ENCODE measurements around the gene NDC80.

The NDC80 gene

DNA sequence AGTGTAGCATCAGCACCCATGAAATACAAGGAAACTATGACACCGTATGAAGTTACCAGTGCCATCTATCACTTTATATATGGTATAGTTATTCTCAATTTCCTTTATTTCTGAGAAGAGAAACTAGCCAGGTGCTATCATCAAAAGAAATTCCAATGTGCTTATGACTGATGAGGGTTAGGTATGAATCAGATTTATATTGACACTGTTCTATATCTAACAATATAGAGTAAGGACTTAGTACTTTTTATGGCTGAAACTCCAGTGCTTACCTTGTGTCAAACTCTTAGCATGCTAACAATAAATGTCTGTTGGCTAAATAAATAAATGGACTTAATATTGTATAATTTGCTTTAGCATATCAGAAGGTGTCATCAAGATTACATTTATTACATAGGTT is 7.0 kb upstream of the NDC80 start:
- no peak for DNase-seq

DNA sequence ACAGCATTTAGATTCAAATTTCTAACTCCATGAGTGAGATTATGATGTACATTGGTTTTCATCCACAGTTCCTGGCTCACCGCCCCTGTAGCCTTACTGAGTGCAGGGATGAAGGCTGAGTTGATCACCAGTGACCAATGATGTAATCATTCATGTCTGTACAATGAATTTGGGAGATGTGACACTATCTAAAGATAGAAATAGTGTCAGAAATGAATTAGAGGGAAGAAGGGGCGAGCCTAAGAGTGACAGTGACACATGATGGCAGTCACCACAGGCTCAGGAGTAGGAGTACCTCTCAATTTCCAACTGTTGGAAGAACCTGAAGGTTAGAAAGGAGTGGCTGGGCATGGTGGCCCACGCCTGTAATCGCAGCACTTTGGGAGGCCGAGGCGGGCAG is 3.2 kb upstream of the NDC80 start:
- no peak for DNase-seq

DNA sequence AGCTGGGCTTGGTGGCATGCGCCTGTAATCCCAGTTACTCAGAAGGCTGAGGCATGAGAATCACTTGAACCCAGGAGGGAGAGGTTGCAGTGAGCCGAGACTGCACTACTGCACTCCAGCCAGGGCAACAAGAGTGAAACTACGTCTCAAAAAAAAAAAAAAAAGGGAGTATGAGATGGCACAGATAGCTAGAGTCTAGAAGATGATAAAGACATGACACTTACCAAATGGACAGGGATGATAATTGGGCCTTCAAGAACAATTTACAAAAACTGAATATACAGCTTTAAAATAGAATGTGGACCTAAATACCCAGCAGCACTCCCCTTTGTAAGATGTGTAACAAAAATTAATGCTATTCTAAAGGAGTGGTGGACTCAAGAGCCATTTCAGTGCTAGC is 2.8 kb upstream of the NDC80 start:
- no peak for DNase-seq

DNA sequence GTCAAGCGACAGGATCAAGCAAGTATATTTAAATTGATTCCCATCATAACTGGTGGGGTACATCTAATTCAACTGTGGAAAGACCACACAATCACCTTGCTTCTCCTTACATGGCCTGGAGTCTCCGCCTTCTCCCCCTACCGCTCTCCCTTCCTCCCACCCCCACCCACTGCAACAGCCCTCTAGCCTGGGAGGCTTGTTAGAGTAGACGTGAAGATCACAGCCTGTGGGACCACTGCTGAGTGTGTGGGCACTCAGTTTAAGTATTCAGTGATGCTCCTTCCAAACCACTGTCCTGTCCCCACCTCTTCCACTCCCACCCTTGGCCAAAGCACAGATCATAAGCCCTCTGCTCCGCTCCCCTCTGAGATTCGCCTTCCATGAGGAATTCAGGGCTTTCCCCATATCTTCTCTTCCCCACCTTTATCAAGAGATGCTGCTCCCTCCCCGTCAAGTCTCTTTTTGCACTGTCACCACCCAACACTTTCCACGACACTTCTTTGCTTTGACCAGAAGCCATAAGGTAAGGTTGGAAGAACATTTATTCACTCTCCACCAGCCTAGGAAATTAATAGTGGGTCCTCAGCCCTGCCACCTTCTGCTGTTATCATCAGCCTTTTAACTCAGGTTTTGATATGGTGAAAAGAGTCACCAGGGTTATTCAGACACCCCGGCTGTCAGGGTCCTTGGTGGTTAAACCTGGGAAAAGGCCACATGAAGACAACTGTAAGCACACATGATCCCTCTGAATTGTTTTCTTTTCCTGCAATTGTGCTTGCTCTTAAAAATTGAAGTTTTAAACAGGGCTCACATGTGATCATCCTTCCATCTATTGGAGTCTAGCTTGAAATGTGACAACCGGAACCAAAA is 1.8 kb upstream of the NDC80 start:
- DNase-seq = no peak

DNA sequence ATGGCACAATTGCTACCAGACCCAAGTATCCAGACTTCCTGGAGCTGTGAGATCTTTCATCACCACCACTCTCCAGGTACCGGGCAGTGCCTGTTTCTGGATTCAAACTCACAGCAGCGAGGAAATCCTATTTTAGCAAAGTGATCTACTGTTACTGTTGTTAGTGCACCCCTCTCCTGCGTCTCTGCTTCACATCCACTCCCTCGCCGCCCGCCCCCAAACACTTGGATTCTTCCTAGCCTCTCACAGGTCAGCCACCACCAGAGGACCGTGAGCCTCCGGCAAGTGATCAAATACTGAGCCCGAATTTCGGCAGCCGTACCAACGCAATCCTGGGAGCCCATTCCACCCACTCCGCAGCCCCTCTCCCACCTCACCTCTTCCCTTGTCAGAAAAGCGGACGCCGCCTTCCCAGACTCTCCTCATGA is 571 bp upstream of the NDC80 start:
- DNase-seq = peak; percentile 49 to 53

DNA sequence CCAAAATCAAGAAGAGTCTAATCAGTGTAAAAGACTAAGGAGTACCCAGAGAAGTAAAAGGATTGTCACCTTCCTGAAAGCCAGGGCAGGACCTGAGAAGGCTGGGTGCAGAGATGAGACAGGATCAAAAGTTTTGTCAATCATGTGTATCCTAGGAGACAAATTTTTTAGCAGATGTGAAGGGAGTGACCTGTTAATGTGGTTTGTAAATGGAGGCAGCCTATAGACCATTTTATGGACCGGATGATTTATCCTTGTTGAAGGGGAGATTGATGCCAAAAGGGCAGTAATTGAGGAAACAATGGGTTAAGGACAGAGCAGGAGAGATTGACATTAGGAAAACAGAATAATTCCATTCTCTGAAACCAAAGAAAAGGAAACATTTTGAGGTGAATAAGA is 813 bp downstream of the NDC80 start:
- DNase-seq = no peak

DNA sequence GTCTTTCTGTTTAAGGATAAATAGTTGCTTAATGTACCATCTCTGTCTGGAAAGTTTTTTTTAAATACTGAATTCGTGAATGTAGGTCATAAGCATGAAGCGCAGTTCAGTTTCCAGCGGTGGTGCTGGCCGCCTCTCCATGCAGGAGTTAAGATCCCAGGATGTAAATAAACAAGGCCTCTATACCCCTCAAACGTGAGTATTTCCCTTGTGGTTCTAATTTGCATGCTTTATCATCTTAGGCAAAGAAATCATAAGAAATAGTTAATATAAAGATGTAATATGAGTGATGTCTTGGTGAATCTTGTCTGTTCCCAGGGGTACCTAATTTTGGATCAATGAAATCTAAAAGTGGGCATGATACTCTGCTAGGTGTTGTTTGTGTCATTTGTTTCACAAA is 1.5 kb downstream of the NDC80 start:
- DNase-seq = no peak

DNA sequence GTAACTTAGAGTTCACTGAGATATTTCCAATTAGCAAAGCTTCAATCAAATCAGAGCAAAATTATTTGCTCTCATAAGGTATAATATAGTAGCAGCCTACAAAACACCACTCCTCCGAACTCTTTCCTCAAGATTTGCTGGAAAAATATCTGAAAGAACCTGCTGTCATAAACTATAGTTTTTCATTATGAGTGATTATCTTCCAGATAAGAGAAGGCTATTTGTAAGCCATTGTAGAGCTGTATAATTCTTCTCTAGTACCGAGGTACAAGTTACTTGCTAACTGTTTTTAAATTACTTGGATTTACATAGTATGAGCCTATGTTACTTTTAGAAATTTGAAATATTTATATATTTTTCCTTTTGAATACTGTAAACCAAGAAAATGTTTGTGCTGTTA is 2.1 kb downstream of the NDC80 start:
- DNase-seq = no peak

DNA sequence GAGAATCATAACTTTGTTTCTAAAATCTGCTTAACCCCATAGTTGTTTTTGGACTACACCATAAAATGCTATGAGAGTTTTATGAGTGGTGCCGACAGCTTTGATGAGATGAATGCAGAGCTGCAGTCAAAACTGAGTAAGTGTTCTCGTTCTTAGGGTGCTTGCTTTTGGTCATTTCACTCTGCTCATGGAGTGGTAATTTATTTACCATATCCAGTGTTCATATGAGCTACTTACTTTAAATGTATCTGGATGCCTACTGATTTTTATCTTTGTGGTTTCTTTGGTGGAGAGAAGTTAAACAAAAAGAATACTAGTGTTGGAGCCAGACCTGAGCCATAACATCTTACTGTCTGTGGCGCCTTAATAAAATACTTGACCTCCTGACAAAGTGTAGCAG is 16.4 kb downstream of the NDC80 start:
- DNase-seq = no peak

DNA sequence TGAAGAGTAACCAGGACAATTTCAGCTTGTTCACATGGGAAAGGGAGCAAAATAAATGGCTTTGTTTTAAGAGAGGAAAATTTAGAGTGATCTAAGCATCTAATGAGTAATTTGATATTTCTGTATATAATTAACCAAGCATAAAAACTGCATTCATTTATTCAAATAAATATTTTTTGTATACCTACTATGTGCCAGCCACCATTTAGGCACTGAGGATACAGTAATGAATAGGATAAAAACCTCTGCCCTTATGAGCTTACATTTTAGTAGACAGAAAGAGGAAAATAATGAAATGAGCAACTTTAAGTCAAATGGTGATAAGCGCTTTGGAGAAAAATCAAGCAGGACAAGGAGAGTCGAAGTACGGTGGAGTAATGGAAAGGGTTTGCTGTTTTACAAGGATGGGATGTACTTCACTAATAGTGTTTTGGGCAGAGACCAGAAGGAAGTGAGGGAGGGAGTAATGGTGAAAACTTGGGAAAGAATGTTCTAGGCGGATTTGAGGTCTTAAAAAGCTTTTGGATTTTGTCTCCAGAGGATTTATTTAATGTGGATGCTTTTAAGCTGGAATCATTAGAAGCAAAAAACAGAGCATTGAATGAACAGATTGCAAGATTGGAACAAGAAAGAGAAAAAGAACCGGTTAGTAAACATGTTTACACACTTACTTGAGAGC is 17.4 kb downstream of the NDC80 start:
- no peak for DNase-seq

DNA sequence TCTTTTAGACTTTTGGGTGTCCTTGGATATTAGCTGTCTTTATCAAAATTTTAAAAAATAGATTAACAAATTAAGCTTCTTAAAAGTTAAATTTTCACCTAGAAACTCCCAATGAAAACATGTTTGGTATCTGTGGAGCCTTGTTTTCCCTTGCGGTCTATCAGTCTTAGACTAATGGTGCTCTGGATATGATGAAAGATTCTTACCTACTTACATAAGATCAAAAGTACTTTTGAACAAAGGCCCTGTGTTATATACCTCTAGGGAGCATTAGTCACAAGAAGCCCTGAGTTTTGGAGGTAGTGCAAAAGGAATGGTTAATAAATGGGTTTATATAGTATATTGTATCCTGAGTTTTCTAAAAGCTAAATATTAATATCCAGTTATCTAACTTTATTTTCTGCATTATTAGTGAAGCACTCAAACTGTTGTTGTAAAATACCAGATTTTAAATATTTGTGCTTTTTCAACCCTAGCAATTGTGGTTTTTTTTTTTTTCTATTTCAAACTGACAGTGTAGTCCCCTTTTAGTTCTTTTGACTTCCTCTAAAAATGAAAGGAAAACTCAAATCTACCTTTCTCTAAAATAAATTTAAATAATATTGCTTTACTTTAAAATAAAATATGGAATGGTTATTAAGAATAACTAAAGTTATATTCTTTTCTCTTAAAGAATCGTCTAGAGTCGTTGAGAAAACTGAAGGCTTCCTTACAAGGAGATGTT is 18.1 kb downstream of the NDC80 start:
- no peak for DNase-seq

DNA sequence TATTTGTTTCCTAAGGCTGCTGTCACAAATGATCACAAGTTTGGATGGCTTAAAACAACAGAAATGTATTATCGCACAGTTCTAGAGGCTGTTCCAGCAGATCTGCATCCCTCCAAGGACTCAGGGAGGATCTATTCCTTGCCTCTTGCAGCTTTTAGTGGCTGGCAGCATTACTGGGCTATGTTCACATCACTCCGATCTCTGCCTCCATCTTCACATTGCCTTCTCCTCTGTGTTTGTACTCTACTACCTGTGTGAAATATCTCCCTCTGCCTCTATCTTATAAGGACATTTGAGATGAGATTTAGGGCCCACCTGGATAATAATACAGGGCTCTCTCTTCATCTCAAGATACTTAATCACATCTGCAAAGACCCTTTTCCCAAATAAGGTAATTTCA is 18.9 kb downstream of the NDC80 start:
- DNase-seq = no peak

DNA sequence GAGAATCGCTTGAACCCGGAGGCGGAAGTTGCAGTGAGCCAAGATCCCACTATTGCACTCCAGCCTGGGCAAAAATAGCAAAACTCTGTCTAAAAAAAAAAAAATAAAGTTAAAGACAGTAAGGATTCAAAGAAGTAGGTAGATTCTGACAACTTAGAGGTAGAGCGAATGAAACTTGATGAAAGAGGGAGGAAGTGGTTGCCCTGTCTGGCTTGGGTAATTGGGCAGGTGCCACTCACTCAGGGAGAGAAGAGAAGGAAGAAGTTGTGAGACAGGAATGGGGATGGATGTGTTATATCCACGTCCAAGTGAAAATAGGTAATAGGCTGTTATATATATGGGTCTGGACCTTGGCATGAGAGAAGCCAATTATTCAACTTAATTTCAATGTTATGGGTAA is 26.3 kb downstream of the NDC80 start:
- no peak for DNase-seq

DNA sequence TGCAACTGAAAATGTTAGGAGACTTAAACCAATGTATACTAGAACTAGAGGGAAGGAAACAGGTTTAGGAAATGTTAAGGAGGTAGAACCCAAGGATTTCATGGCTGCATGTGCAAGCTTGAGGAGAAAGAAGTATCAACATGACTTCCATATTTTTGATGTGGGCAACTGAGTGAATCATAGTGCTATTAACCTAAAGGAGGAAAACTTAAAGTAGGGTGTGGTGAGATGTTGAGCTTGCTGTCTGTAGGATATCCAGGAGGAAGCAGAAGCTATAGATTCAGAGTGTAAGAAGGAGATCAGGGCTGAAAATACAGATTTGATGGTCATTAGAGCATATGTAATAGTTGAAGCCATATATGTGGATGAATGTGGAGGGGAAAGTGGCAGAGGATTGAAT is 31.5 kb downstream of the NDC80 start:
- DNase-seq = no peak

DNA sequence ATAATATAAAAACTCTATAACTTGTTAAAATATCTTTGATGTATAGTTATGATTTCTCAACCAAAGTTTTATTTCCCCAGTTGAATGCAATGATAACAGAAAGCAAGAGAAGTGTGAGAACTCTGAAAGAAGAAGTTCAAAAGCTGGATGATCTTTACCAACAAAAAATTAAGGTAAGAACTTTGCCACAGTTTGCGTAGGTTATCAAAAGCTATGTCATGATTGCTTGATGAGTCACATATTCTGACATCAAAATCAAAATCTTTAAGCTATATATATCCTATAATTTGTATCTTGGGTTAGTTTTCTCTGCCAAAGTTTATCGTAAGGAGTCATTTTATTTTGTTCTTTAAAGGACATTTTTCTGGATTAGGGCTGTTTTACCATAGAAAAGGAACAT is 35.0 kb downstream of the NDC80 start:
- DNase-seq = no peak

DNA sequence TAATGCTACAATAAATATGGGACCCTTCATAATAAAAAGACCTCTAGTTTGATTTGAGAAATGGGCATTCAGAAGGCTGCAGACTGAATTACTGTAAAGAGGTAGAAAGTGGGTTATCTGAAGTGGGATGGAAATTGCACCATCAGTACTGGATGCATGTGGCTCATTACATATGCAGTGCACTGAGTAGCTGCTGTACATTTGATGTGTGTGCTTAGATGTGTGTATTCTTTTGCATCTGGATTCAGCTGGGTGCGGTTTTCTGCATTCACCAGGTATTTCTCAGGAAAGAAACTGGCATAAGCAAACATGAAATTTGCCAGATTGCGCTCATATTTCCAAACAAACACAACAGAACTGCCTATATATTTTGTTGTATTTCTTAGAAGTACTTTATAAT is 38.2 kb downstream of the NDC80 start:
- no peak for DNase-seq

DNA sequence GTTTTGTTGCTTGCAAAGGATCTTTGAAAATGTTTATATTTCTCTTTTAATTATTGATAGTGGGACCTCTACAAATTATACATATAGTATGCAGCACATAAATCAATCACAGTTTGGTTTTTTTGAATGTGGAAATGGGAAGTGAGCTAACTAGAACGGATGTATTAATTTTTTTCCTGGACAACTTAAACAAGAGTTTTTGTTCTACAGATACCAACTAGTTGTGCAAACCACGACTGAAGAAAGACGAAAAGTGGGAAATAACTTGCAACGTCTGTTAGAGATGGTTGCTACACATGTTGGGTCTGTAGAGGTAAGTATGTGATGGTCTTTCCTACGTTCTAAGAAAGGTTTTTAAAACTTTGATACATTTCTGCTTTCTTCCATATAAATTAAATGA is 39.2 kb downstream of the NDC80 start:
- DNase-seq = no peak

DNA sequence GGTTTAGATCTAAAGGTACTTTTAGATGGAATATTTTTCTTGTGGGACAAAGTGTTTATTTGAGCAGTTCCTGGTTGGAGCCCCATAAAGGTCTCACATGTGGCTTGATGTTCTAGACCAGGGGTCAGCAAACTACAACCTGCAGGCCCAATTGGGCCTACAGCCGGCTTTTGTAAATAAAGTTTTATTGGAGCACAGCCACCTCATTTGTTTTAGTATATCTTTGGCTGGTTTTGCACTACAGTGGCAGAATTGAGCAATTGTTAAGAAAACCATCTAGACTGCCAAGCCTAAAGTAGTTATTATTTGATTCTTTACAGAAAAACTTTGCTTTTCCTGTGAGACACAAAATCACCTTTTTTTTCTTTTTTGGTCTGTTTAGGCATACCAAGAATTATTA is 41.6 kb downstream of the NDC80 start:
- no peak for DNase-seq

DNA sequence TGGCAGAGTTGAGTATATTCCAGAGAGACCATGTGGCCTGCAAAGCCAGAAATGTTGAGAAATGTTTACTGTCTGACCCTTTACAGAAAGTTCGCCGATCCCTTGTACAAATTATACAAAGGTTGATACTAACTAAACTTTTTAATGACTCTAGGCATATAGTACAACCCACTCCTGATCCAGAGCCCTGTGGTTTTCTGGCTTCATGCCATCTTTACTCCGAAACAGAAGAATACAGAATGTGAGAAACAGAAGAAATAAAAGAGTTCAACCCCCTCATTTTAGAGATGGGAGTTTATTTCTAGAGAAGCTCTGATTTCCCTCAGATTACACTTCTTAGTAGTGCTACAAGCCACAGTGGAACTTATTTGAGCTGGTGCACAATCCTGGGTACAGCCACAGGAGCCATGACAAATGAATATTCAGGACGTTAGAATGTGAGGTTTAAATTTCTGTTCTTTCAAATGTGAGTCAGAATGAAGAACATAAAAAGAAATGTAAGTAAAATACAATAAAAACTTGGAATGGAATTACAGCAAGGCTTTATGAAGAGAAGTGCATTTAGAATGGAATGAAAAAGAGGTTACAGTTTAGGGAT is 46.1 kb downstream of the NDC80 start:
- no peak for DNase-seq

DNA sequence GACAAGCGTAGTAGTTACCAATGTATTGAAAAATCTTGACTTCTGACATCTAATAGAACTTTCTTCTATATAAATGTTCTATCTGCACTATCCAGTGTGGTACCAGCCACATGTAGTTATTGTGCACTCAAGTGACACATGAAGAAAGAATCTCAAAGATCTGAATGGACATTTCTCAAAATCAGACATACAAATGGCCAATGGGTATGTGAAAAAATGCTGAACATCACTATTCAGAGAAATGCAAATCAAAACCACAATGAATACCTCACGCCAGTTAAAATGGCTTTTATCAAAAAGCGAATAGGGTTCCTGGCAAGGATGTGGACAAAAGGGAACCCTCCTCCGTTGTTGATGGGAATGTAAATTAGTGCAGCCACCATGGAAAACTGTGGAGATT is 46.7 kb downstream of the NDC80 start:
- no peak for DNase-seq

DNA sequence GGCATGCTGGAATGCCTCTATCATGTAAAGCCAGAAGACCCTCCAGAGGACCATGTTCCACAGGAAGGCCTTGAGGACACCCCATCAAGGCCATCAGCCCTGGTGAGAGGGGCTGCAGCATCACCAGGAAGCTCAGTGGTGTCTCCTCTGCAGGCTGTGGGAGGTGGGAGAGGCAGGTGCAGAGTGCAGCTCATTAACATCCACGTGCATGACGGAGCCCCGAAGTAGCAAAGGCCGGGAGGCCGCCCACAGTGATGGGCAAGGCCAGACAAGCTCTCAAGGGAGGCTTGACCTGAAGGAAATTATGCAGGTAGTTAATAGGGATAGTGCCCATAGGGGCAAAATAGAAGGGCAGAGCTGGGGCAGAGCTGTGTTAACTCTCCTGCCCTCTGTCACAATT is 53.9 kb downstream of the NDC80 start:
- no peak for DNase-seq

DNA sequence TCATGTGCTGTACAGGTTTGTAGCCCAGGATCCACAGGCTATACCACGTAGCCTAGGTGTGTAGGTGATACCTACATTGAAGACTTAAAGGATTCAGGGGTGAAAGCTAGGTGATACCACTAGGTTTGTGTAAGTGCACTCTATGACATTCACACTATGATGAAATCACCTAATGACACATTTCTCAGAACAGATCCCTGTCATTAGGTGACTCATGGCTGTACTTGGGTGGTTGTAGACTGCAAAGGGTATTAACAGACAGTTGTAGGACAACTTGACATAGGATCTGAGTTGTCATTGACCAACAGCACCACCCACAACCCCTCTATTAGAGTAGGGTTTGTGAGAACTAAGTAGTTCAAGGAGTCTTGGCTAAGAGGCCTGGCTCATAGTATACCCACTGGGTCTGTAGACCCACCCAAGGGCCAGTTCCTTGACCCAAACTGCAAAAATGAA is 56.5 kb downstream of the NDC80 start:
- no peak for DNase-seq

DNA sequence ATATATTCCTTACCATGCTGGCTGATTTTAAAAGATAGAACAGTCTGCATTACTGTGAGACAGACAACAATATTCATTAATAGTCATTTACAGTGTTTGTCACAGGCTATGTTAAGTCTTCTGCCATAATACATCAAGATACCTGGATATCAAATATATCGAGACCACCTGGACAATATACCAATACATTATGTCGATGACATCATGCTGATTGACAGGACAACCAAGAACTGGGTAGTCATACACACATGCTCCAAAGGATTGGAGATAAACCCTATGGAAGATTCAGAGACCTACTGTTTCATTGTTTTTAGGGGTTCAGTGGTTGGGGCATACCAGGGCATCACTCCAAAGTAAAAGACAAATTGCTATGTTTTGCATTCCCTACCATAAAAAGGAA is 57.6 kb downstream of the NDC80 start:
- DNase-seq = no peak

DNA sequence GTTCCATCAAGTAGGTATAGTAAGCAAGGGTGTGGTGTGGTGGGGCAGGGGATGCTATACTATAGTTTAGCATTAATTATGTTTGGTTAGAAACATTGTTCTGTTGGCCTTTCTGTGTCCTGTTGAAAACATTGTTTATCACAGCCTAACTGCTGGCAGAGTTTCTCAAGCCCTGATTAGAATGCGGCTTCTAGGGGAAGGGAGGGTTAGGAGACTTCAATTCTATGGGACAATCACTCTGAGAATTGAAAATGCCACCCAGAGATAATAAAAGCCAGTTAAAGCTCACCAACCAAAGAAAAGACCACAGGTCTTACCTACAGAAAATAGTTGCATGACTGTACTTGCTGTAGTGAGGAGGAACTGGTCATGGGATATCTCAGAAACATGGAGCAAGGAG is 64.2 kb downstream of the NDC80 start:
- no peak for DNase-seq
